Inferior parietal cortex (tissue), 1 donor: ENCODE measurements around the gene TRIM41.

Source experiments
- DNase-seq: peaks from one replicate; pipeline ENCODE4 v3.0.0-alpha.2; 2016; ENCODE audit errors: extremely low spot score

The TRIM41 gene

DNA sequence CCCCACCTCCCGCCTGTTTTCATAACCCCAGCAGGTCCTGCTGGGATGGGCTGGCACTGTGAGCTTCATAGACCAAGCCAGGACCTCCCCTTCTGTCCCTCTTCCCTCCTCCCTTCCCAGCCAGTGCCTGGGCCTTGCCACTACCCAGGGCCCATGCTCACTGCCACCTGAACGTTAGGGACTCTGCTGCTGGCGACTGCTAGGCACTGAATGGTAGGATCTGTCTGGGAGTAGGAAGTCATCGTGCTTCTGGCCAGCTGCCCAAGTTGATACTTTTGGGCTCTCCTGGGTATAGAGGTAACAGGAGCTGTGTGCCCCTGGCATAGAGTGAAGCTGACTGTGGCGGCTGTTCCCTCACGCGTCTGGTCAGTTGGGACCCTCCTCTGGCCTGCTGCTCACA is 8.4 kb downstream of the TRIM41 start:
- DNase-seq, result no peak

GRCh38 chr5:181232593-181232992 is 9.5 kb downstream of the TRIM41 start:
- no peak for DNase-seq

DNA sequence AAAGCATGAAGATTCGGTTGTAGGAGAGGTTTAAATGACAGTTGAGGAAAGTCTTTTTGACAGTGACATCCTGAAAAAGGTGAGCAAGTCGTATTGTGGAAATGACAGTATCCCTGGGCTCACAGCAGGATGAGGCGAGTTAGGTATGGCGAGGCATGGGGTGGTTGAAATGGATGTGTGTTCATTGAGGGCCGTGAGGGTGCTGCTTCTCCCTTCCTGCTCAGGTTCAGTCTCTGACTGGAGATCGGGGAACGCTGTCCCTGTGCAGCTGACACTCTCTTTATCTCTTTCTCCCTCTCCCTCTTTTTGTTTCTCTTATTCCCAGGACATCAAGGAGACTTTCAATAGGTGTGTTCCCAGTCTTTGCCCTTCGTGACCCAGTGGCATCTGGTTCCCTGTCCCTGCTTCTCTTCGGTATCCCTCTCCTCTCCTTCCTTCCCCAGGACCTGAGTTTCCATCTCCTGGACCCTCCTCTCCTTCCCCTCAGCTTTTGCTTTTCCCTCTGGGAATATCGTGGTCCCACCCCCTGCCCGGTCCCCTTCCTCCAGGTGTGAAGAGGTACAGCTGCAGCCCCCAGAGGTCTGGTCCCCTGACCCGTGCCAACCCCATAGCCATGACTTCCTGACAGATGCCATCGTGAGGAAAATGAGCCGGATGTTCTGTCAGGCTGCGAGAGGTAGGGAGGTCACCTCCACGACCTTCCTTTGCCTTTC is 10.2 kb downstream of the TRIM41 start:
- DNase-seq, result no peak

GRCh38 chr5:181233801-181234454 is 10.8 kb downstream of the TRIM41 start:
- DNase-seq, result no peak

DNA sequence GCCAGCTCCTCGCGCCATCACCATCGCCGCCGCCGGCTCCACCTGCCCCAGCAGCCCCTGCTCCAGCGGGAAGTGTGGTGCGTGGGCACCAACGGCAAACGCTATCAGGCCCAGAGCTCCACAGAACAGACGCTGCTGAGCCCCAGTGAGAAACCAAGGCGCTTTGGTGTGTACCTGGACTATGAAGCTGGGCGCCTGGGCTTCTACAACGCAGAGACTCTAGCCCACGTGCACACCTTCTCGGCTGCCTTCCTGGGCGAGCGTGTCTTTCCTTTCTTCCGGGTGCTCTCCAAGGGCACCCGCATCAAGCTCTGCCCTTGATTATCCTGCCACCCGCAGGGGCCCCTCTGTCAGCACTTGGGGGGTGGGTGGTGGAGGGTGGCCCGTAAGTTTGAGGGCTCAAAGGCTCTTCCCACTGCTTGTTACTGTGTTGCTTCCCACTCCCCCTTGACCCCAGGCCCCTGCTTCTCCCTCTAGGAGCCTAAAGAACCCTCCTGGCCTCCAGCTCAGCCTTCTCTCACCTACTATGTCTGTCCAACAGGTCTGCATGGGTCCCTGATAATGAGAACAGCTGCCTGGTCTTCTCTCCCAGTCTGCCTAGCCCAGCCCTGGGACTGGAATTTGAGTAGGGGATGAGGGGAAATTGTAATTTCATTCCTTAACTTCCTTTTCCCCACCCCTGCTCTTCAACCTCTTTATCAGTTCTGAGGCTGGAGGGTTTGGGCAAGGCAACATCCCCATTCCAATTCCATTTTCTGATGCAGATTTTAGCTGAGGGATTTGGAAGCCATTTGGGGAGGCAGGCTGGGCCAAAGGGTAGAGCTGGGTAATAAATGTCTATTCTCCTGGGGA is 11.6 kb downstream of the TRIM41 start:
- no peak for DNase-seq

- no peak for DNase-seq
Measured at GRCh38 chr5:181235323-181235688, 12.2 kb downstream of the TRIM41 start.

DNA sequence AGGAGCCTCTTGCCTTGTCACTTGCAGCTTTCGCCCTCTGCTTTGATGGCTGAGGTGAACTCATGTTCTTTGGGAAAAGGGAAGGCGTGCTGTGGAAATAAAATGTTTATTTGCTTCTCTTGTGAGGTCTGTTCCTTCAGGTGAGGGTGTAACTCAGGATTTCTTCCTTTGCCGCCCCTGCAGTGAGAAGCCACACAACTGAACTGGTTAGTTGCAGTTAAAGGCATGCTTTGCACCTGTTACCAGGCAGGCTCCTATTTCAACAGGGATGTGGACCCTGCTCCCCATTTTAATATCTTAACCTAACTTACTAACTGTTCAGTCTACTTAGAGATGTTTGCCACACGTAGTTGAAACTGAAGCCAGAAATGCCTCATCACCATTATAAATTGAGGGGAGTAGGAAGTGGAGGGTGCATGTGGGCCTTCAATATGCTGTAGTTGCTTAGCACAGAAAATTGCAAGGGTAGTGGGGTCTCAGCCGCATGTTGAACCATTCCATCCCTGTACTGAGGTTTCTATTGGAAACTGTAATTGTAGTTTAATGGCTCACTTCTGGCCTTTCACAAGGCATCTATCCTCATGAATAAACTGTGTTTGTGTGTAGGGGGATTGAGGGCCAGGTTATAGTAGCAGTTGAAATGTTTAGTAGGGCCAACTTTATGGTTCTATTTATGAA is 12.7 kb downstream of the TRIM41 start:
- no peak for DNase-seq

DNA sequence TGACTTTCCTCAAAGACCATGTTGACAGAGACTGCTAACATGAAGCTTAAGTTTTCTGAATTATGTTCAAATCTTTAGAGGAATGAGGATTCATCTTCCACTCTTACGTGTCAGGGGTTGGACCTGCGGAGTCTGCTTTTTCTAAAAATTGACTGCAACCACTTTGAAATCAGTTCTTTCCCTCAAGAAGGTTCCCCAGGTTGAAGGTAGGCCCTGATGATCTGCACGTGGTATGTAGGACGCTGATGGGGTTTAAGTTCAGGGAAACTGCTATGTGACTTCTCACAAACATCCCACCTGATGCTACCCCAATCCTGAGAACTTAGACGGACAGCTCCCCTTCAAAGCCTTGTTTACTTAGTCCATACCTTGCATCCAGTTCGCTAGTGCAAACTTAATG is 13.4 kb downstream of the TRIM41 start:
- DNase-seq, result no peak

- no peak for DNase-seq
Measured at GRCh38 chr5:181236954-181237641, 14.0 kb downstream of the TRIM41 start.

GRCh38 chr5:181237729-181238385 is 14.8 kb downstream of the TRIM41 start:
- DNase-seq, result no peak

GRCh38 chr5:181239062-181239663 is 16.1 kb downstream of the TRIM41 start:
- DNase-seq, result no peak

GRCh38 chr5:181241393-181241975 is 18.4 kb downstream of the TRIM41 start:
- no peak for DNase-seq

- no peak for DNase-seq
Measured at GRCh38 chr5:181242031-181242451, 19.0 kb downstream of the TRIM41 start.

GRCh38 chr5:181243018-181243563 is 20.0 kb downstream of the TRIM41 start:
- DNase-seq, result no peak

DNA sequence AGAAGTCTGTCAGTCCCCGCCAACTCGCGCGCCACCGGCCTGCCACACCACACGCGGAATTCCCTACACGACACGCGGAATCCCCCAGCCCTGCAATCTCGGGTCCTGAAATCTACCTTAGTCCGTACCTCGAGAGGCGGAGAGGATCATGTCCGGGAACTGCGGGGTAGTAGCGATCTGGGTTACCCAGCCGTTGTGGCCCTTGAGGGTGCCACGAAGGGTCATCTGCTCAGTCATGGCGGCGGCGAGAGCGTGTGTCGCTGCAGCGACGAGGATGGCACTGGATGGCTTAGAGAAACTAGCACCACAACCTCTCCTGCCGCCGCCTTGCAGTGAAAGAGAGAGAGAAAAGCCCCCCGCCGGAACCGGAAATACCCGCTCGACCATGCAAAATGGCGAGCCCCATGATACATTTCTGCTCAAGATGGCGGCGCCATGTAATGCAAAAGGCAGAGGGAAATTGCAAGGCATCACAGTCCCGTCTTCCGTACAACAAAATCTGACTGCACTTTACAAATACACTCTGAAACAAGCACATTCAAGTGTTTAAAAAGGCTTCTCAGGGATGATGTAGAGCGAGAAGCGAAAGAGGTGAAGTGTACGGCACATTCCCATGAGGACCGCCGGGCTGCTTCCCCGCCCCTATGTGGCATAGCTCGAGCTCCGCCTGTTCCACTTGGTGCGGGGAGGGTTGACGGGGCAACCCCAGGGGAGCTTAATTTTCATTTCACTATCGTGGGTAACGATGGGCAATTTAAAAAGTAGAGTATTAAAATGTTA is 20.7 kb downstream of the TRIM41 start, which contains the start of gene RACK1:
TSS of gene RACK1 (minus strand) at position 343 of the 780 bp plus-strand sequence. CDS start at position 237, 106 bp downstream.
- peak; percentile 95 for DNase-seq

GRCh38 chr5:181245427-181246275 is 22.6 kb downstream of the TRIM41 start:
- no peak for DNase-seq

- DNase-seq, result peak; percentile 83
Measured at GRCh38 chr5:181246276-181247049, 23.4 kb downstream of the TRIM41 start.
